Activated CD8-positive, alpha-beta memory T cell treated with anti-CD3 and anti-CD28 coated beads, Interleukin-2, amount 50 U/mL, for 4 hours (primary cell): Measurements from ENCODE around the gene EEFSEC.

ENCODE experiments used
- DNase-seq: peaks from one replicate; pipeline ENCODE4 v3.0.0-alpha.2; 2020

EEFSEC gene

GRCh38 chr3:128402319-128402718 lies 249.0 kb downstream of the EEFSEC start:
- no peak for DNase-seq

- no peak for DNase-seq
These were observed 249.7 kb downstream of the EEFSEC start for GRCh38 chr3:128402998-128403397.

GRCh38 chr3:128404276-128405068 lies 251.2 kb downstream of the EEFSEC start:
- DNase-seq, result no peak

- DNase-seq, result no peak
These were observed 252.4 kb downstream of the EEFSEC start for GRCh38 chr3:128405554-128406277.

GRCh38 chr3:128407247-128407646 lies 254.0 kb downstream of the EEFSEC start:
- DNase-seq, result no peak

GRCh38 chr3:128408012-128408692 lies 254.9 kb downstream of the EEFSEC start:
- DNase-seq, result no peak

GRCh38 chr3:128408693-128409623 lies 255.7 kb downstream of the EEFSEC start:
- no peak for DNase-seq

GRCh38 chr3:128409624-128410581 lies 256.6 kb downstream of the EEFSEC start:
- DNase-seq, result no peak

GRCh38 chr3:128410669-128411573 lies 257.6 kb downstream of the EEFSEC start:
- no peak for DNase-seq

GRCh38 chr3:128411574-128412064 lies 258.3 kb downstream of the EEFSEC start:
- no peak for DNase-seq

GRCh38 chr3:128412180-128413002 lies 259.1 kb downstream of the EEFSEC start:
- DNase-seq, result no peak

GRCh38 chr3:128413003-128413370 lies 259.7 kb downstream of the EEFSEC start:
- no peak for DNase-seq

GRCh38 chr3:128413413-128414205 lies 260.3 kb downstream of the EEFSEC start:
- no peak for DNase-seq

GRCh38 chr3:128415200-128415772 lies 262.0 kb downstream of the EEFSEC start:
- no peak for DNase-seq

GRCh38 chr3:128415773-128416577 lies 262.7 kb downstream of the EEFSEC start:
- DNase-seq, result no peak

- no peak for DNase-seq
These were observed 263.4 kb downstream of the EEFSEC start for GRCh38 chr3:128416578-128417211.

- no peak for DNase-seq
These were observed 265.6 kb downstream of the EEFSEC start for GRCh38 chr3:128418900-128419299.
